GM19351 (cell line): ENCODE results near the gene SOCS1.

ENCODE experiments used
- ATAC-seq: cut with Tn5 transposase; IDR thresholded peaks from one replicate; pipeline ENCODE4 v1.9.1; 2021; ENCODE audit warnings: mild to moderate bottlenecking, moderate library complexity; ENCODE audit not compliant: unreplicated experiment

Gene SOCS1

DNA sequence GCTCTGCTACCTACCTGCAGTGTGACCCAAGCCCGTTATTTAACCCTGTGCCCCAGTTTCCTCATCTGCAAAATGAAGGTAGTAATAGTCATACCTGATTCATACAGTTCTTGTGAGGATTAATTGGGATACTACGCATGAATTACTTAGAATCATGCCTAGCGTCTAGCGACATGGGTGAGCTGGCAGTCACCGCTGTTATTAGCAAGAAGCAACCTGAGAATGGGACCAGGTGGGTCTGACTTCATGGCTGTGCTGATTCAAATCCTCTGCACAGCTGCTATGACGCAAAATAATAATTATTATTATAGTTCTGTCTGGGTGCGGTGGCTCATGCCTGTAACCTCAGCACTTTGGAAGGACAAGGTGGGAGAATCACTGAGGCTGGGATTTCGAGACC, 7.9 kb downstream of the SOCS1 start:
- ATAC-seq, result no peak

DNA sequence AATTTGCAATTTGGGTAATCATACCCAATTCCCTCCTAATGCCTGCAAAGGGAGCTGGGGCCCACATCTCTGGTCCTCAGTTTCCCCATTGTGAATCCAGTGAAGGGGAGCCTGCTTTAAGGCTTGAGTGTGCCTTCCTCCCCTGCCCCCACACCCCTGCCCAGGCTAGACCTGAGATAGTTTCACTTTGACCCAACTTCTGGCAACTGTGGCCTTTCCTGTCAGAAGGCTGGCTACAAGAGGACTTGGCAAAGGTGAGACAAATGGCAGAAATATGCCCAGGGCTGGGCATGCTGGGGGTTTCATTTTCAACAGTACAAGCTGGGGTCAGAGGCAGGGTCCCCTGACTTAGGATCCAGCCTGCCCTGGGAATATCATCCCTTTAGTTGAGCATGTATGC, 10.0 kb downstream of the SOCS1 start:
- no peak for ATAC-seq

DNA sequence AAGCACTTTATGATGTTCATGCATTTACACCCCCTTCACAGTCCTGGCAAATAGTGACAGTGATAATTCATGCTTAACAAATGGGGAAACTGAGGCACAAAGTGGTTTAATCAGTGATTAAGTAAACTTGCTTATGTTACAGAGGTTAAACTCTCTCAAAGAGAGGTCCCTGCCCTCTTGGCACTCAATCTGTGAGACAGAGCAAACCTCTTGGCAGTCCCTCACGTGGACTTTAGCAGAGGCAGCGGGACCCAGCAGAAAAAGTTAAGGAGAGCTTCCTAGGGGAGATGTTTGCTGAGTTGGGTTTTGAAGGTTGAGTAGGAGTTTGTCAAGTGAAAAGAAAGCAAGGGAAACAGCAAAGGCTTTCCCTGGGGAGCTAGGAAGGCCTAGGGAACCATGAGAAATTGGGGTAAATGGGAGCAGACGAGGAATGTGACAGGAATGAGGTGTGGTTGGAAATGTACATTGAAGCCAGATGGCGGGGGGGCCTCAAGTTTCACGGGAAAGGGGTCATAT, 10.7 kb downstream of the SOCS1 start:
- no peak for ATAC-seq

DNA sequence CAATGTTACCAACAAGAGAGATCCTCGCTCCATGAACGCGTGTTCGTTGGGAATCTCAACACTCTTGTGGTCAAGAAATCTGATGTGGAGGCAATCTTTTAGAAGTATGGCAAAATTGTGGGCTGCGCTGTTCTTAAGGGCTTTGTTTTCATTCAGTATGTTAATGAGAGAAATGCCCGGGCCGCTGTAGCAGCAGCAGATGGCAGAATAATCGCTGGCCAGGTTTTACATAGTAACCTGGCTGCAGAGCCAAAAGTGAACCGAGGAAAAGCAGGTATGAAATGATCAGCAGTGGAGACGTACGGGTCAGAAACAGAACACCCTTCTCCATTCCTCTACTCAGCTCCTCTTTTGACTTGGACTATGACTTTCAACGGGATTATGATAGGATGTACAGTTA, 13.3 kb downstream of the SOCS1 start:
- ATAC-seq, result no peak

DNA sequence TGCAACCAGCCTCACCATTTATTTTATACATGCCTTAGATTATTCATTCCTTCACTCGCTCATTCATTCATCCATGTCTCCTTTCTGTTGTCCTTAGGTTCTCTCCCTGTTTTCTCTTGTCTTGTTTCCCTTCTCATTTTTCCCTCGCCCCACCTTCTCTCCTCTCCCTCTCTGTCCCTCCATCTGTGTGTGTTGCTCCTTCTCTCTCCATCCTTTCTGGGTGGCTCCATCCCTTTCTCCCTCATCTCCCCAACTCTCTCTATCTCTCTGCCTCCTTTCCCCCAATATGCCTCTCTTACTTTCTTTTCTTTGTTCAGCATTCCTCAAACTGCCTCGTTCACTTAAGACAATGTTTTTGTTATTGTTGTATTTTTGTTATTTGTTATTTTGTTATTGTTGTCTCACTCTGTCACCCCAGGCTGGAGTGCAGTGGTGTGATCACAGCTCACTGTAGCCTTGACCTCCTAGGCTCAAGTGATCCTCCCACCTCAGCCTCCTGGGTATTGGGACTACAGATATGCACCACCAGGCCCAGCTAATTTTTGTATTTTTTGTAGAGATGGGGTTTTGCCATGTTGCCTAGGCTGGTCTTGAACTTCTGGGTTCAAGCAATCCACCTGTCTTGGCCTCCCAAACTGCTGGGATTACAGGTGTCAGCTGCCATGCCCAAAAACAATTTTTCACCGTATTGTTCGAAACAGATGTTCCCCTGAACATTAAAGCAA, 14.4 kb downstream of the SOCS1 start:
- no peak for ATAC-seq

DNA sequence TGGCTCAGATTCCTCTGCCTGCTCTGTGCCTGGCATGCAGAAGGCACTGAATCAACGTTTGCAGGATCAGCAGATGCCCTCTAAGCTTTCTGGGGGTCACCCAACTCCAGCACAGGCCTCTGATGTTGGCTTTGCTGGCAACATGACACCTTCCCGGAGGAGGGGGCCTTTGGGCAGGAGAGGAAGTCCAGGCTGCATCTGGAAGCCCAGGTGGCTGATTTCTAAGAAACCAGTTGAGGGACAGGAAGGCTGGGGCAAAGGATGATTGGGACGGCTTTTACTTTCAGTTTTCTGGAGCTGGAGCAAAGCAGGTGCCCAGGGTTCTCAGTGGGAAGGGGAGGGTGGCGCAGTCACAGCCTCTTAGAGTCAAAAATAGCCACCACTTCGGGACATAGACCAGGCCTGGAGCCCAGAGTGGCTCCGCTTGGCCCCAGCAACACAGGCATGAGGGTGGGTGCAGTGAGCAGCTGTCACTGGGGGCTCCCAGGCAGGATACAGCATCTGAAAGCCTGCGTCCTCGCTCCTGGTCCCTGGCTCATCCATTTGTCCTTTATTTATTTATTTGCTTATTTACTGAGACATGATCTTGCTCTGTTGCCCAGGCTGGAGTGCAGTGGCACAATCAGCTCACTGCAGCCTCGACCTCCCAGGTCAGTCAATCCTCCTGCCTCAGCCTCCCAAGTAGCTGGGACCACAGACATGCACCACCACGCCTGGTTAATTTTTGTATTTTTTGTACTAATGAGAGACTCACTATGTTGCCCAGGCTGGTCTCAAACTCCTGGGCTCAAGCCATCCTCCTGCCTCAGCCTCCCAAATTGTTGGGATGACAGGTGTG, 15.1 kb downstream of the SOCS1 start:
- ATAC-seq, result no peak

DNA sequence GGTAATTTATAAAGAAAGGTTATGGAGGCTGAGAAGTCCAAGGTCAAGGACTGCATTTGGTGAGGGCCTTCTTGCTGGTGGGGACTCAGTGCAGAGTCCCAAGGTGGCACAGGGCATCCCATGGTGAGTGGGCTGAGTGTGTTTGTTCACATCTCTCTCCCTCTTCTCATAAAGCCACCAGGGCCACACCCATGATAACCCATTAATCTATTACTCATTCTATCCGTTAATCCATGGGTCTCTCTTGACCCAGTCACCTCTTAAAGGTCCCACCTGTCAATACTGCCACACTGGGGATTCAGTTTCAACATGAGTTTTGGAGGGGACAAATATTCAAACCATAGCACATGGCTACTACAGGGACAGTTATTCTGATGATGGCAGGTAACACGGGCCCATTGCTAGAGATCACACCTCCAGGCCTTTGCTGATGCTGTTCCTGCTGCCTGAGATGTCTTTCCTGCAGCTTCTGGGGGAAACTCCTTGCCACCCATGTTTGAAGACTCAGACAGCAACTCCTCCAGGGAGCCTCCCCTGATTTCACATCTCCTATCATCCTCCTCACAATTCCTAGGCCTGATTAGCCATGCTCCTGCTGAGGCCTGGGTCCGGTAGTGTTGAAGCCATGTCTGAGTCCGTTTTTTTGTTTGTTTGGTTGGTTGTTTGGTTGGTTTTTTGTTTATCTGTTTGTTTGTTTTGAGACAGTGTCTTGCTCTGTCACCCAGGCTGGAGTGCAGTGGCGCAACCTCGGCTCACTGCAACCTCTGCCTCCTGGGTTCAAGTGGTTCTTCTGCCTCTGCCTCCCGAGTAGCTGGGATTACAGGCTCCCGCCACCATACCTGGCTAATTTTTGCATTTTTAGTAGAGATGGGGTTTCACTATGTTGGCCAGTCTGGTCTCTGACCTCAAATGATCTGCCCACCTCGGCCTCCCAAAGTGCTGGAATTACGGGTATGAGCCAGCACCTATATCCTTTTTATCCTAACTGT, 16.1 kb downstream of the SOCS1 start:
- no peak for ATAC-seq

DNA sequence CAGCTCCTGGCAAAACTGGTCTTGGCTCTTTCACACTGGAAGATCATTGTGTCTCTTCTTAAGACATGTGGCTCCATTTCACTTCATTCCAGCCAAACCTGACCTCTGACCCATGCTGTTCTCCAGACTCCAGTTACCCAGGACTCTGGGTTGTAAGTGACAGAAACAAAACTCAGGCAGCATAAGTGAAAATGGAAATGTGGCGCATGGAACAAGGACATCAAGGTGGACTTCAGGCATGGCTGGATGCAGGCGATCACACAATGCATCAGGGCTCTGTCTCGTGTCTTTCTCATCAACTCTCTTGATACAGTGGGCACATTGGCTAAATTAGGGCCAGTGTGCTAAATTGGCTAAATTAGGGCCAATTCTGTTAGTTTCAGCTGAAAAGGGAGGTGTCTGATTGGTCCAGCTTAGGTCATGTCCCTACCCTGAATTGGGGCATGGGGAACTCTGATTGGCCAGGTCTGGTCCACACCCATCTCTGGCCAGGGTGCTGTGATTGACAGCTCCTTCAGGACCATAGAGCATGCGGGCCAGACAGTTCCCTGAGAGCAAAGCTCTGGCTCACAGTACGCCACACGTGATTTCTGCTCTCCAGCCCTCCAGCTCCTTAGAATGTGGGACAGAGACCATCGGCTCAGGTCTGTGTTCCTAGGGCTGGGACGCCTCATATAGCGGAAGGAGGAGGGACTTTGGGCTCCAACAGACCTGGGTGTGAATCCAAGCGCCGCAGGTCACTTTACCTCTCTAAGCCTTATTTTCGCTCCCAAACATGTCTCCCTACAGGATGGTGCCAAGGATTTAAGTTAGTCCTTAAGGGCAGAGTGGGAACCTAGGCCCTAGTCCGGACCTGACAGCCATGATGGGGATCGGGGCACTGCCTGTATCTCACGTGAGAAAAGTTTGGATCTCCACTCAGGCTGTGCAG, 17.5 kb downstream of the SOCS1 start:
- ATAC-seq, result no peak

DNA sequence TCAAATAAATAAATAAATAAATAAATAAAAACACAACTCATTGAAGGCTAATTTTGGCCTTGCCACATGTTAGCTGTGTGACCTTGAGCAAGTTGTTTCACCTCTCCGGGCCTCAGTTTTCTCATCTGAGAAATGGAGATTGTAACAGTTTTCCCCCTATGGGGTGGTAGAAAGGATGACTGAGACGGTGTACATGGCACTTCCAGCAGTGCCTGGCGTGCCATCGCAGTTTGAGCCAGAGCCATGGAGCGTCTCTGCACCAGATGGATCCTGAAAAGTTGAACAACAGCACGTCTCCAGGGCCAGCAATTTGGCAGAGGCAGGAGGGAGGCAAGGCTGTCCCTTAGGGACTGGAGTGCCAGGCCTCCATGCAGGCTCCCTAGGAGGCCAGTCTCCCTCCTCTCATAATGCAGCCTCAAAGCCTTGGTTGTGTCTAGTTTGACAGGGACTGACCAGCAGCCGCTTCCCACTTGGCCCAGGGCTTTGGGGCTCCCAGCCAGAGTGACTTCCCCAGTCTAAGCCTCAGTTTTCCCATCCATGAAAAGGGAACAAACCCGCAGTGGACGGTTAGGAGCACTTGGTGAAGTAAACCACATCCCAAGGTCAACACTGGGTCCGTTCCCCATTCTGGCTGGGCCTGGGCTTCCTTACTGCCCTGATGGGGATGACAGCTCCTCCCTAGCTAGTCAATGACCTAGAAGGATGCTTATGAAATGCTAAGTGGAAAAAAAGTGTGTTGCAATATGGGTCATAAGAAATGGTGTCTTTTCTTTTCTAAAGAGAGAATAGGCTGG, 19.3 kb downstream of the SOCS1 start:
- ATAC-seq, result no peak

DNA sequence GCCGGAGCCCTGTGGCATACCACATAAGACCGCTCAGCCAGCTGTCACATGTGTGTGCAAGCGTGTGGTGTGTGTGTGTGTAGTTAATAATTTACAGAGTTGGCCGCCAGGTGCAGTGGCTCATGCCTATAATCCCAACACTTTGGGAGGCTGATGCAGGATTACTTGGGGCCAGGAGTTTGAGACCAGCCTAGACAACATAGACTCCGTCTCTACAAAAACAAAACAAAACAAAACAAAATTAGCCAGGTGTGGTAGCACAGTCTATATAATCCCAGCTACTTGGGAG, 20.4 kb downstream of the SOCS1 start:
- no peak for ATAC-seq

DNA sequence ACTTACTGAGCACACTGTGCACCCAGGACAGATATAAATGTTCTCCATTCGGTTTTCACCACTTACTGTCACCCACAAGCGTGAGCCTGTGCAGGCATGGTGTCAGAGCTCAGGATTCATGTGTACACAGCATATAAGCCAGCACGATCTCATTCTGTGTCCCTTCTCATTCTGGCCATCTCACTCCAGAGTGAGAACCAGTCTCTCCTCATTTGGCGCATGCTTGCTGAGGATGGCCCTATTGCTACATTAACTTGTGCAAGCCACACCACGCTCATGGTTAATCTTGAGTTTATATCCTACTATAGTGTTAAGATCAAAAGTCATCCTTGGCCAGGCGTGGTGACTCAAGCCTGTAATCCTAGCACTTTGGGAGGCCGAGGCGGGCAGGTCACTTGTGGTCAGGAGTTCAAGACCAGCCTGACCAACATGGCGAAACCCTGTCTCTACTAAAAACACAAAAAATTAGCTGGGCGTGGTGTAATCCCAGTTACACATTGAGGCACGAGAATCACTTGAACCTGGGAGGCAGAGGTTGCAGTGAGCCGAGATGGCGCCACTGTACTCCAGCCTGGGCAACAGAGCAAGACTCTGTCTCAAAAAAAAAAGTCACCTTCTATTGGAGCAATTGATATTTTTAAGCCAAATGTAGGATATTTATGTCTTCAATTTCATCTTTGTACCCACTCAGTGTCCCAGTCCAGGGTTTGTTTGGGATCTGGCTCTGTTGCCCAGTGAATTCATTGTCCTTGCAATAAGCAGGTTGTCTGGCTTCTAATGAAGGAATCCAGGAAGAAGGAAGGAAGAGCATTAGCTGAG, 20.9 kb downstream of the SOCS1 start:
- ATAC-seq, result no peak

DNA sequence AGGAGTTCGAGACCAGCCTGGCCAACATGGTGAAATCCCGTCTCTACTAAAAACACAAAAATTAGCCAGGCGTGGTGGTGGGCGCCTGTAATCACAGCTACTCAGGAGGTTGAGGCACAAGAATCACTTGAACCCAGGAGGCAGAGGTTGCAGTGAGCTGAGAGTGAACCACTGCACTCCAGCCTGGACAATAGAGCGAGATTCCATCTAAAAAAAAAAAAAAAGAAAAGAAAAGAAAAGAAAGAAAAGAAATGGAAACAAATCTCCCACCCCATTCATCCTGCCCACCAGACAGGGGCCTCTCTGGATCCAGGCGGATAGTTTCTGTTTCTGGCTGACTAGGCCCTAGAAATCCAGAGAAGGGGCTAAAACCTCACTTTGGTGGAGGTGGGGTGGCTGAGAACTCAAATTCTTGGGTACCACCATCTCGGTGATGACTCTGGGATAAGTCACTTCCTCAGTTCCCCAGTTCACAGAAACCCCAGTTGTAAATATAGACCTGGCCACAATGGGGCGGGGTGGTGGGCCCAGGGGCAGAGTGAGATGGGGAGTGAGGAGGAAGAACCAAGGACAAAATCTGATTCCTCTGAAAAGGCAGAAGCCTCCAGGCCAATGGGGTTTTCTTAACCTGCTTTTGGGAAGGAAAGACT, 22.2 kb downstream of the SOCS1 start:
- no peak for ATAC-seq

DNA sequence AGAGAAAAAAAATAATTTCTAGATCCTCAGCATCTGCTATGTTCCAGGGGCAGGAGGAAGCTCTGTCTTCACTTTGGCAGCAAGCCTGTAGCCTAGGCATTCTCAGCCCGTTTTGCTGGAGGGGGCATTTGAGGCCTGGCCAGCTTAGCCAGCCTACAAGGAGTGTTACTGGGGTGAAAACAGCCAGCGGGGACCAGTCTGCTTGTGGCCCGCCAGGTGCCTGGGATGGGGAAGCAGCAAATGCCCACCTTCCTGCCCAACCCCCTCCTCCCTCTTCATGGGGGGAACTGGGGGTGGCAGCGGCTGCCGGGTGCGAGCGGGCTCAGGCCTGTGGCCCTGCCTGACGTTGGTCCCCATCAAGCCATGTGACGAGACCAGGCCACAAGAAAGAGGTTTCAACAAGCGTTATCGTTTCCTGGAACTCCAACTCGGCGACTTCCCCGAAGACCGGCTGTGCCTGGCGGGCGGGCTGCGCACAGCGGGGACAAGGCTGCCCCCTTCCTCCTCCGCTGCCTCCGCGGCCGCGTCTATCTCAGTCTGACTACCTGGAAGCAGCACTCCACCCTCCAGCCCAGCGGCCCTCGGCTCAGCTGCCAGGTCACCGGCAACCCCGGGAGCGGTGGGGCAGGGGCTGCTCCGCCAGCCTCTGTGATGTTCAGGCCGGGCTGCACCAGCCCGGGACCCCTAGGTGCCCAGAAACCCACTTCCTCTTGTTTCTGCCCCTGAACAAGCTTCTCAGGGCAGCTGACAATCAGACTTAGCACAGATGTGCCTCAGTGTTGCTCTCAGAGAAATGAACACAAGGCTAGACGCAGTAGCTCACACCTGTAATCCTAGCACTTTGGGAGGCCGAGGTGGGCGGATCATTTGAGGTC, 22.9 kb downstream of the SOCS1 start:
- peak; percentile 62 for ATAC-seq

DNA sequence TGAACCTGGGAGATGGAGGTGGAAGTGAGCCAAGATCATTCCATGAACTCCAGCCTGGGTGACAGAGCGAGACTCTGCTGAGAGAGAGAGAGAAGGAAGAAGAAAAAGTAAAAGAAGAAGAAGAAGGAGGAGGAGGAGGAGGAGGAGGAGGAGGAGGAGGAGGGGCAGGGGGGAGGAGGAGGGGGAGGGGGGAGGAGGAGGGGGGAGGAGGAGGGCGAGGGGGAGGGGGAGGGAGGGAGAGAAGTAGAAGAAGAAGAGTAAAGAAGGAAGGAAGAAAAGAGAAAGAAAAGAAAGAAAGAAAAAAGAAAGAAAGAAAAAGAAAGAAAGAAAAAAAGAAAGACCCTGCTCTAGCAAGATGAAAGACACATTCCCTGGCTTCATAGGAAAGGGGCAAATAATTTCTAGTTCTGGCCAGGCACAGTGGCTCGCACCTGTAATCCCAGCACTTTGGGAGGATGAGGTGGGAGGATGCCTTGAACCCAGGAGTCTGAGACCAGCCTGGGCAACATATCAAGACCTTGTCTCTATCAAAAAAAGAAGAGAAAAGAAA, 23.6 kb downstream of the SOCS1 start:
- ATAC-seq, result no peak

DNA sequence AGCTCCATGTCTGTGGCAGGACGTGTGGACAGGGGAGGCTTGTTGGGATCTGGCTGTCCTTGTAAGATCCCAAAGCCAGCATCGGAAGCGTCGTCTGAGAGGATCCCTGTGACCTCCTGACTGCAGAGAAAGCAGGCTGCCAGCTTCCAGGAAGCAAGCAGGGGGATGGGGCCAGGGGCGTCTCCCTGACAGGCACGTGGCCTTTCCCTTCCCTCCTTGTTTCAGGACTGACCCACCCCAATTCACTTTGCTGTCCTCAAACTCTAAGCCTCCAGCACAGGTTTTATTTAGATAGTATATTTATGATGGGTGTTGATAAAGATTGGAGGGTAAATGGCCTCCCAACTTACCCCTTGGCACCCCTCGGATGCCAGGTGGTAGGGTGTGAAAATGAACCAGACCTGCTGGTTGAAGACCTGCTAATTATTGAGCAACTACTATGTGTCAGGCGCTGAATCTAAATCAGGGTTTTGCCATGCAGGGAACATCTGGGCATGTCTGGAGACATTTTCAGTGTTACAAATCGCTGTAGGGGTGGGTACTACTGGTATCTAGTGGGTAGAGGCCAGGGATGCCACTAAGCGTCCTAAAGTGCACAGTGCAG, 24.5 kb downstream of the SOCS1 start:
- ATAC-seq, result no peak

DNA sequence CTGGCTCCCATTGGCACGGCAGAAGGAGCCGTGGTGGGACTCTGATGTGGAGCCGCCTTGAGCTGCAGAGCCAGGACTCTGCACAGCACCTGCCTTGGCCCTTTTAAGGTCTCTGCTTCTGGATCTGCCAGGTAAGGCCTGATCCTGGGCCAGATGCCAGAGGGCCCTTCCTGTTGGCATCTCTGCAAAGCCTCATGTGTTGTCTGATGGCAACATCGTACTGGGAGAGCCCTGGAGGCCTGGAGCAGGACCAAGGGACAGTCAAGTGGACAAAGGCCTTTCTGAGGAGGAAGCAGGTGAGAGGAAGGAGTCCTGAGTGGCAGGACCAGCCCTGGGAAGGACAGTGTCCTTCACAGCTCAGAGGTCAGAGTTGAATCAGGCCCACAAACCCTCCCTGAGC, 26.1 kb downstream of the SOCS1 start:
- no peak for ATAC-seq
